ENCODE measurements around the gene TNPO3.
"Not testable (repeated sequence)": the region's sequence is repeated elsewhere in the genome, so short reads cannot be mapped to it uniquely, and the experiment has no call there.

GRCh38 chr7:128994560-128994959 is 60.4 kb downstream of the TNPO3 start:
- TF ChIP-seq CTCF, POLR2A (IDR thresholded peaks at IDR 0.05): not testable (repeated sequence)

Data from breast epithelium (tissue), 3 donors.